Measurements from ENCODE around the gene MT1G. TPM values are rescaled to one million over a fixed set of nuclear protein-coding genes. Genes with fewer than 3 reads are reported as not detected.
A peak's percentile ranks its signal among the peaks of the same experiment; 100 is the strongest.

Gene MT1G
- polyA plus RNA-seq, 1 of the 3 experiments (the other 2 are of a cell fraction): 1.2 TPM

GRCh38 chr16:56625943-56626654 lies 41.8 kb downstream of the MT1G start:
- TF ChIP-seq NFIC (IDR thresholded peaks at IDR 0.05; ENCODE audit: borderline replicate concordance) (no peak), REST (IDR thresholded peaks at IDR 0.05; ENCODE audit: low read depth, low read length) (peak; percentile 37; the same call in 1 of the 2 replicates)
- Histone ChIP-seq H3K36me3 (replicated peaks in 1 of 2; ENCODE audit: control insufficient read depth in 1 of 2, insufficient read depth in 2 of 2, low read length in 1 of 2) (no peaks in the 10 kb centered on the region), H3K9me3 (no peaks in the 10 kb centered on the region), H3K79me2 (ENCODE audit: insufficient read depth) (peaks cover 13% of the 10 kb centered on the region; the same call in 1 of the 2 replicates), H3K9ac (peak overlapping the region; percentile 73), H3K4me3 (ENCODE audit: low read depth in 2 of 2, low read length in 1 of 2) (peak overlapping the region; percentile 43 to 52; a peak in 3 of 4 replicates), H3K4me1 (ENCODE audit: control insufficient read depth in 1 of 2, insufficient read depth in 2 of 2, low read depth in 1 of 2, low read length in 1 of 2) (peaks cover 7 to 17% of the 10 kb centered on the region in 2 experiments; a peak in 1 of 4 replicates), H3F3A (replicated peaks; ENCODE audit: insufficient read depth) (peaks cover 7% of the 10 kb centered on the region), H4K20me1 (ENCODE audit: insufficient read depth) (no peaks in the 10 kb centered on the region), H3K9me2 (no peaks in the 10 kb centered on the region), H3K27ac (ENCODE audit: low read depth in 2 of 2, low read length in 1 of 2) (peak overlapping the region in 1 of 2 experiments; percentile 78; a peak in 2 of 4 replicates), H2AFZ (ENCODE audit: low read depth) (0 out of 2 replicates have a peak overlapping the region, but pooled peaks have one; percentile 16), H3K4me2 (peak overlapping the region; percentile 78), H3K27me3 (ENCODE audit: insufficient read depth) (no peaks in the 10 kb centered on the region)
- POLR2A ChIA-PET: interaction anchor here (1.0 kb wide), 1 partner anchor 57 kb away, joined by 3 read pairs; the partner anchor contains the start of gene MT1X
- WGBS (ENCODE audit: low lambda C conversion rate): 71% methylated on average over 7 of the region's 16 CpGs
- DNase-seq: no peak
- CTCF ChIA-PET: interaction anchor here (1.0 to 1.5 kb wide), 2 partner anchors 76 to 167 kb away, joined by 5 to 6 read pairs; no protein-coding TSS in a partner anchor

- H3F3A ChIP-seq (replicated peaks; ENCODE audit: insufficient read depth): peaks cover 7% of the 10 kb centered on the region
- peak within 1 kb of the TSS; percentile 78 for H3K4me2 ChIP-seq
- CTCF ChIA-PET: interaction anchor here (0.7 to 1.5 kb wide), 3 partner anchors 67 to 168 kb away, joined by 3 to 6 read pairs (median 5); no protein-coding TSS in a partner anchor
- H3K79me2 ChIP-seq (ENCODE audit: insufficient read depth): peaks cover 13% of the 10 kb centered on the region; the same call in 1 of the 2 replicates
- POLR2A ChIA-PET: interaction anchor here (1.0 kb wide), 1 partner anchor 57 kb away, joined by 3 read pairs; the partner anchor contains the start of gene MT1X
- peaks cover 7 to 17% of the 10 kb centered on the region in 2 experiments; a peak in 1 of 4 replicates for H3K4me1 ChIP-seq (ENCODE audit: control insufficient read depth in 1 of 2, insufficient read depth in 2 of 2, low read depth in 1 of 2, low read length in 1 of 2)
- peak within 1 kb of the TSS; percentile 73 for H3K9ac ChIP-seq
- no peaks in the 10 kb centered on the region for H3K27me3 ChIP-seq (ENCODE audit: insufficient read depth)
- H3K4me3 ChIP-seq (ENCODE audit: low read depth in 2 of 2, low read length in 1 of 2): peak within 1 kb of the TSS; percentile 43 to 52
- H4K20me1 ChIP-seq (ENCODE audit: insufficient read depth): no peaks in the 10 kb centered on the region
- H2AFZ ChIP-seq (ENCODE audit: low read depth): peak within 1 kb of the TSS; percentile 46; the same call in 1 of the 2 replicates
- WGBS (ENCODE audit: low lambda C conversion rate): 71% methylated on average over 40 of the region's 62 CpGs
- no peaks in the 10 kb centered on the region for H3K9me3 ChIP-seq
- H3K36me3 ChIP-seq (replicated peaks in 1 of 2; ENCODE audit: control insufficient read depth in 1 of 2, insufficient read depth in 2 of 2, low read length in 1 of 2): no peaks in the 10 kb centered on the region
- H3K27ac ChIP-seq (ENCODE audit: low read depth in 2 of 2, low read length in 1 of 2): peak within 1 kb of the TSS in 1 of 2 experiments; percentile 78; a peak in 2 of 4 replicates
- DNase-seq: peak; percentile 76
- H3K9me2 ChIP-seq: no peaks in the 10 kb centered on the region
- TF ChIP-seq RXRA (IDR thresholded peaks at IDR 0.05; ENCODE audit: borderline replicate concordance, low read depth): no peak
- TF ChIP-seq JUND (IDR thresholded peaks at IDR 0.05): no peak
- TF ChIP-seq GABPA (IDR thresholded peaks at IDR 0.05; ENCODE audit: low read depth): no peak
- TF ChIP-seq GATA2 (CRISPR knock-in tag; IDR thresholded peaks at IDR 0.05): no peak
- TF ChIP-seq USF1 (IDR thresholded peaks at IDR 0.05; ENCODE audit: borderline replicate concordance, low read depth): no peak
- TF ChIP-seq RCOR1 (IDR thresholded peaks at IDR 0.05; ENCODE audit: low read length): no peak
- no peak for TF ChIP-seq SMC3 (IDR thresholded peaks at IDR 0.05; ENCODE audit: low read depth, low read length)
- no peak for TF ChIP-seq MEF2A (IDR thresholded peaks at IDR 0.05; ENCODE audit: borderline replicate concordance, low read depth)
- TF ChIP-seq IRF3 (IDR thresholded peaks at IDR 0.05; ENCODE audit: low read depth, low read length): no peak
- TF ChIP-seq FOXM1 (IDR thresholded peaks at IDR 0.05; ENCODE audit: low read depth): no peak
- TF ChIP-seq NRF1 (IDR thresholded peaks at IDR 0.05; ENCODE audit: low read depth, low read length): peak; percentile 20; the same call in 1 of the 2 replicates
- no peak for TF ChIP-seq FOSL2 (IDR thresholded peaks at IDR 0.05; ENCODE audit: borderline replicate concordance, low read depth)
- TF ChIP-seq TAF1 (IDR thresholded peaks at IDR 0.05; ENCODE audit: borderline replicate concordance, low read depth, low read length): peak; percentile 51; the same call in 1 of the 2 replicates
- no peak for TF ChIP-seq EZH2phosphoT487 (IDR thresholded peaks at IDR 0.05; ENCODE audit: borderline replicate concordance, low read depth)
Observed at GRCh38 chr16:56625140-56625942, 42.5 kb downstream of the MT1G start, which contains the start of gene MT1E. Gene MT1E, plus strand, starts transcription at chr16:56625781. Its CDS starts 71 bp downstream, at chr16:56625852.

Measured in SK-N-SH (cell line).